HL-60 (cell line): ENCODE data around the gene OBI1.

Source experiments
- POLR2AphosphoS5 ChIP-seq: IDR thresholded peaks from 2 replicates; pipeline ENCODE4 v1.6.1; 2012; ENCODE audit warnings: low read depth
- TF ChIP-seq, protein P1 (sequence below): IDR thresholded peaks from 2 replicates; pipeline ENCODE4 v1.6.1; 2012; ENCODE audit warnings: low read depth; ENCODE audit not compliant: insufficient replicate concordance
- TF ChIP-seq, protein P2 (sequence below): IDR thresholded peaks from one replicate; pipeline ENCODE4 v1.5.1; 2011; ENCODE audit warnings: low read length, control low read depth, inconsistent platforms; ENCODE audit not compliant: insufficient read depth

GRCh38 chr13:78659450-78659730, 435 bp upstream of the OBI1 start:
- no peak for TF ChIP-seq POLR2AphosphoS5
- TF ChIP-seq, protein P1, sequence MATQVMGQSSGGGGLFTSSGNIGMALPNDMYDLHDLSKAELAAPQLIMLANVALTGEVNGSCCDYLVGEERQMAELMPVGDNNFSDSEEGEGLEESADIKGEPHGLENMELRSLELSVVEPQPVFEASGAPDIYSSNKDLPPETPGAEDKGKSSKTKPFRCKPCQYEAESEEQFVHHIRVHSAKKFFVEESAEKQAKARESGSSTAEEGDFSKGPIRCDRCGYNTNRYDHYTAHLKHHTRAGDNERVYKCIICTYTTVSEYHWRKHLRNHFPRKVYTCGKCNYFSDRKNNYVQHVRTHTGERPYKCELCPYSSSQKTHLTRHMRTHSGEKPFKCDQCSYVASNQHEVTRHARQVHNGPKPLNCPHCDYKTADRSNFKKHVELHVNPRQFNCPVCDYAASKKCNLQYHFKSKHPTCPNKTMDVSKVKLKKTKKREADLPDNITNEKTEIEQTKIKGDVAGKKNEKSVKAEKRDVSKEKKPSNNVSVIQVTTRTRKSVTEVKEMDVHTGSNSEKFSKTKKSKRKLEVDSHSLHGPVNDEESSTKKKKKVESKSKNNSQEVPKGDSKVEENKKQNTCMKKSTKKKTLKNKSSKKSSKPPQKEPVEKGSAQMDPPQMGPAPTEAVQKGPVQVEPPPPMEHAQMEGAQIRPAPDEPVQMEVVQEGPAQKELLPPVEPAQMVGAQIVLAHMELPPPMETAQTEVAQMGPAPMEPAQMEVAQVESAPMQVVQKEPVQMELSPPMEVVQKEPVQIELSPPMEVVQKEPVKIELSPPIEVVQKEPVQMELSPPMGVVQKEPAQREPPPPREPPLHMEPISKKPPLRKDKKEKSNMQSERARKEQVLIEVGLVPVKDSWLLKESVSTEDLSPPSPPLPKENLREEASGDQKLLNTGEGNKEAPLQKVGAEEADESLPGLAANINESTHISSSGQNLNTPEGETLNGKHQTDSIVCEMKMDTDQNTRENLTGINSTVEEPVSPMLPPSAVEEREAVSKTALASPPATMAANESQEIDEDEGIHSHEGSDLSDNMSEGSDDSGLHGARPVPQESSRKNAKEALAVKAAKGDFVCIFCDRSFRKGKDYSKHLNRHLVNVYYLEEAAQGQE = no peak
- TF ChIP-seq, protein P2, sequence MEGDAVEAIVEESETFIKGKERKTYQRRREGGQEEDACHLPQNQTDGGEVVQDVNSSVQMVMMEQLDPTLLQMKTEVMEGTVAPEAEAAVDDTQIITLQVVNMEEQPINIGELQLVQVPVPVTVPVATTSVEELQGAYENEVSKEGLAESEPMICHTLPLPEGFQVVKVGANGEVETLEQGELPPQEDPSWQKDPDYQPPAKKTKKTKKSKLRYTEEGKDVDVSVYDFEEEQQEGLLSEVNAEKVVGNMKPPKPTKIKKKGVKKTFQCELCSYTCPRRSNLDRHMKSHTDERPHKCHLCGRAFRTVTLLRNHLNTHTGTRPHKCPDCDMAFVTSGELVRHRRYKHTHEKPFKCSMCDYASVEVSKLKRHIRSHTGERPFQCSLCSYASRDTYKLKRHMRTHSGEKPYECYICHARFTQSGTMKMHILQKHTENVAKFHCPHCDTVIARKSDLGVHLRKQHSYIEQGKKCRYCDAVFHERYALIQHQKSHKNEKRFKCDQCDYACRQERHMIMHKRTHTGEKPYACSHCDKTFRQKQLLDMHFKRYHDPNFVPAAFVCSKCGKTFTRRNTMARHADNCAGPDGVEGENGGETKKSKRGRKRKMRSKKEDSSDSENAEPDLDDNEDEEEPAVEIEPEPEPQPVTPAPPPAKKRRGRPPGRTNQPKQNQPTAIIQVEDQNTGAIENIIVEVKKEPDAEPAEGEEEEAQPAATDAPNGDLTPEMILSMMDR = no peak
